ENCODE data around the gene GLB1L3.
"Not testable (repeated sequence)": the region's sequence is repeated elsewhere in the genome, so short reads cannot be mapped to it uniquely, and the experiment has no call there.

The GLB1L3 gene

GRCh38 chr11:134276396-134277182 is 410 bp downstream of the GLB1L3 start:
- no peak for DNase-seq

GRCh38 chr11:134277183-134278001 is 1.2 kb downstream of the GLB1L3 start:
- no peak for DNase-seq

DNA sequence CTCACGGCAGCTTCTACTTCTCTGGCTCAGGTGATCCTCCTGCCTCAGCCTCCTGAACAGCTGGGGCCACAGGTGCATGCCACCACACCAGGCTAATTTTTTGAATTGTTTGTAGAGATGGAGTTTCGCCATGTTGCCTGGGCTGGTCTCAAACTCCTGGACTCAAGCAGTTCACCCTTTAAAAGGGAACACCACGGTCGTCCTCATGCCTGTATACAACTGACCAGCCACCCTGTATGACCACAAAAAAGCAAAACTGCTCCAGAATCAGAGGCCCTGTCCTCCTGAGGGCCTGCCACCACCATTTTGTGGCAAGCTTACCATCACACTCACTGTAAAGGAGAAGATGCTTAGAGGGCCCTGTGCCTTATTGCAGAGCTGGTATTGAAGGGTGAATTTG is 2.2 kb downstream of the GLB1L3 start:
- no peak for DNase-seq

GRCh38 chr11:134281635-134282034 is 5.5 kb downstream of the GLB1L3 start:
- DNase-seq = not testable (repeated sequence)

DNA sequence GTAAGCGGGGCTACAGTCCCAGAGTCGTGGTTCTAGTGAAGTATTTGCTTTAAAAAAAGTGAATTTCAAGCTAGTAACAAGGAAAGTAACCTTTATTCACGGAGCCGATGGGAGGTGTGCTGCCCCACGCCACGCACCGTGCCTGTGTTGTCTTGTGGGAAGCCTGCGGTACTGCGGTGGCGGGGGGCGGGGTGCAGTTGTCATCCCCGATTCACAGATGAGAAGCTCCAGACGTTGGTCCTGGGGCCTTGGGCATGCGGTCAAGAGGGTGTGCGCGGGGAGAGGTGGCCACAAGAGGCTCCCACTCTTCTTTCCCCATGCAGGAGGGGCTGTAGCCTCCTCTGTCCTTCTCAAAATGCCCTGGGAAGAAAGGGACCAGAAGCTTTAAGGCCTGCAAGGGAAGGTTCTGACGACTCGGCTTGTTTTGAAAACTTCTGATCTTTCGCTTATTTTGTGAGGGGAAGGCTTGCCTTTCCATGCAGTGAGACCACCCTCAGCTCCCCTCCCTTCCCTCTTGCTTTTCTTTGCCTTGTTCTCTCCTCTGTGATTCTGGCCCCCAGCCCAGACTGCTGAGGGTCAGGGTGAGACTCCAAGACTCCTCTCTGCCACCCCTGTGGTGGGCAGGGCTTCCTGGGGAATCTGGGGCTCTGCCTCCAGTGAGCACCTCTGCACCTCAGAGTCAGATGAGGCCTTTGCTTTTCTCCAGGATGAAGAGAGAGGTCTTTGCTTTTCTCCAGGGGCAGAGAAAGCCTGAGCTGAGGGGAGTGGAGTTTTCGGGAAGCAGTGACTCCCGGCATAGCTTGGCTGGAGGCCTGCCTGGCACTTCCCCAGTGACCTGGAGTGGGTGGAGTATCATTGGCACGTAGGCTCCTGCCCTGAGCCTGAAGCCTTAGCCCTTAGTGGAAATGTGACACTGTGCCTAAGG is 6.2 kb downstream of the GLB1L3 start:
- DNase-seq = no peak

- DNase-seq = no peak
Measured at GRCh38 chr11:134283461-134284230, 7.5 kb downstream of the GLB1L3 start.

GRCh38 chr11:134284349-134284748 is 8.2 kb downstream of the GLB1L3 start:
- not testable (repeated sequence) for DNase-seq

DNA sequence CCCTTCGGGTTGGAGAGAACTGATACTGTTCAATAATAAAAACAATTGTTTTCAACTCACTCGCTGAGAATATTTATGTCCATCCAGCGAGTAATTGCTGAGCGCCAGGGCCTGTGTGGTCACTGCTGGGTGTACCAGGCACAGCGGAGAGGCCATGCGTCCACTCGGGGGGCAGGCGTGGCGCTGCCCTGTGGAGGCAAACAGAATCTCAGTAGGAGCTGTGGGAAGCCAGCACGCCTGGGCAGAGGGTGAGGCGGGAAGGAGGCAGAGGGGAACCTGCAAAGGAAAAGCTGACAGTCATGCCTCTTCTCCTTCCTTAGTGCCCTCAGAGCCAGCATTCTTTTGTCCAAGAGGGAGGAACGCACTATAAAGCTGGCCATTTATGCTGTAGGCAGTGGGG is 11.4 kb downstream of the GLB1L3 start:
- DNase-seq = no peak

DNA sequence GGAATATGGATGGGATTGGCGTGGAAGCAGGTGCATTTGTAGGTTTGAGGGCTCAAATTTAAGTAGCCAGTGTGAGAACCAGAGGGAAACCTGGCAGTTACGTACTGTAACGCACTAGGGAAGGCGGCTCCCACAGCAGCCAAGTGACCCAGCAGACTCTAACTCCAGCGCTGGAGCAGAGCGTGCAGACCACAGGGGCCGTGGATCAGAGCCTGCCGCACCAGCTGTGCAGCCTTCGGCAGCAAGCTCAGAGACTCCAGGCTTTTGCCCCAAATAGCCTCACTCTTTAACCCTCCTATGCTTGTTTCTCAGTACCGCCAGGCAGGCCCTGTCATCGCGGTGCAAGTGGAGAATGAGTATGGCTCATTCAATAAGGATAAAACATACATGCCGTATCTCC is 12.3 kb downstream of the GLB1L3 start:
- no peak for DNase-seq

DNA sequence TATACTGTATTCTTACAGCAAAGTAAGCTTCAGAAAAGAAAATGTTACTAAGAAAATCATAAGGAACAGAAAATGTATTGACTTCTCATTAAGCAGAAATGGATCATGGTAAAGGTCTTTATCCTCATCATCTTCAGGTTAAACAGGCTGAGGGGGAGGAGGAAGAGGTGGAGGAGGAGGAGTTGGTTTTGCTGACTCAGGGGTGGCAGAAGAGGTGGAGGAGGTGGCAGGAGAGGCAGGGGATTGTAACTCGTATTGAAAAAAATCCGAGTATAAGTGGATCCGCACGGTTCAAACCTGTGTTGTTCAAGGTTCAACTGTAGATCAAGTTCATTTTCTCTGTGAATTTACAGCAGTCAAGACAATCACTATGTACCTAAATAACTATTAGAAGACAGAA is 13.0 kb downstream of the GLB1L3 start:
- no peak for DNase-seq

DNA sequence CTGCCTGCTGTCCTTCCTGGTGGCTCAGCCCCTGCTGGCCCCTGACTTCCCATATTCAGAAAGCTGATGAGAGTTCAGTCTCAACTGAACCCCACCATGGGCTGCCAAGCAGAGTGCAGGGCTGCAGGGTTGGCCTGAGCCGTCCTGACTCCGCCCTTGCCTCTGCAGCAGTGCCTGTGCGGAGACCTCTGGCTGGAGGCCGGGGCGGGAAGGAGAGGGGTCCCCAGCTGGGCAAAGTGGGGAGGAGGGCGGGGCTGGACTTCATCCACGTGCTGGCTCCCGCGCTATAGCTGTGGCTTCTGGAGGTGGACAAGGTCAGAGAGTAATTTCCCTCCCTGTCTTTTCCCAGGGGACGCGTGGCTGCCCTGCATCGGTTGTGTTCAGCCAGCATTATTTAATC is 13.6 kb downstream of the GLB1L3 start:
- DNase-seq = no peak

- no peak for DNase-seq
Measured at GRCh38 chr11:134290646-134291045, 14.5 kb downstream of the GLB1L3 start.

- DNase-seq = no peak
Measured at GRCh38 chr11:134291196-134291595, 15.0 kb downstream of the GLB1L3 start.

- no peak for DNase-seq
Measured at GRCh38 chr11:134292661-134293060, 16.5 kb downstream of the GLB1L3 start.

- DNase-seq = no peak
Measured at GRCh38 chr11:134293119-134294113, 17.2 kb downstream of the GLB1L3 start.

DNA sequence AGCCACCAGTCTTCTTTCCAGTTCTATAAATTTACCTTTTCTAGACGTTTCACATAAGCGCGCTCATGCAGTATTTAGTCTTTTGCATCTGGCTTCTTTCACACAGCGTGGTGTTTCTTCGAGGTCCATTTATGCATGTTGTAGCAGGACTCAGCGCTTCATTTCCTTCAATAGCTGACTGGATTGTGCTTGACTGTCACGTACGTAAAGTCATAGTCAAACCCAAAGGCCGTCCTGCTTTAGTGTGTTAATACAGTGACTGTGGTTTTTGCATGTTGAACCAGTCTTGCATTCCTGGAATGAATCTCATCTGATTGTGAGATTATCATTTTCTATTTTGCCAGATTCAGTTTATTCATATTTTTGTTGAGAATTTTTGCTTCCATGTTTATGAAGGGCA is 18.5 kb downstream of the GLB1L3 start:
- no peak for DNase-seq

GRCh38 chr11:134312223-134312622 is 36.0 kb downstream of the GLB1L3 start:
- no peak for DNase-seq

- DNase-seq = no peak
Measured at GRCh38 chr11:134312807-134313206, 36.6 kb downstream of the GLB1L3 start.

DNA sequence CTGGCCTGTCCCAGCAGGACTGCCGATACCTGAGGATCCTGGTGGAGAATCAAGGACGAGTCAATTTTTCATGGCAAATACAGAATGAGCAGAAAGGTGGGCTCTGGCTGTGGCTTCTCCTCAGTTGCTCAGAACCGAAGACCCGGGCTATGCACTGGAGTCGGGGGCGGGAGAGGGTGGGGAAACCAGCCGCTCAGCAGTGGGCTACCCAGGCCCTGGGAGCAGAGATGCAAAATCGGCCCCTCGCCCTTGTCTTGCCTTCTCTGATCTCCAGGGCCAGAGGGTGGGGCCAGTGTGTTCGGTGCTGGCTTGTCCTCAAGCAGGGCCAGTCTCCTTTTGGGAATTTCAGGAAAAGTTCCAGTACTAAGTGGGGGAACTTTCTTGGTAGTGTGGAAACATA is 37.2 kb downstream of the GLB1L3 start:
- DNase-seq = no peak

- DNase-seq = no peak
Measured at GRCh38 chr11:134313821-134314607, 37.8 kb downstream of the GLB1L3 start.
